Stimulated activated CD4-positive, alpha-beta T cell treated with anti-CD3 and anti-CD28 coated beads, Interleukin-1b, Interleukin-23, amount 100 ng/mL, for 48 hours (primary cell): Measurements from ENCODE around the gene KYAT1.

Experiments
- DNase-seq: peaks from one replicate; pipeline ENCODE4 v3.0.0-alpha.2; 2020

Gene KYAT1

GRCh38 chr9:128835246-128836210 lies 46.2 kb downstream of the KYAT1 start:
- DNase-seq = no peak

- DNase-seq = no peak
These were observed 48.1 kb downstream of the KYAT1 start for GRCh38 chr9:128833696-128834095.

- peak; percentile 93 for DNase-seq
These were observed 52.1 kb downstream of the KYAT1 start, which contains the start of gene SPOUT1 for GRCh38 chr9:128829477-128830251. Gene SPOUT1, minus strand, starts transcription at chr9:128829794. Its CDS starts 14 bp downstream, at chr9:128829780.

GRCh38 chr9:128828719-128829452 lies 52.9 kb downstream of the KYAT1 start:
- no peak for DNase-seq

GRCh38 chr9:128828267-128828666 lies 53.5 kb downstream of the KYAT1 start:
- no peak for DNase-seq

- no peak for DNase-seq
These were observed 55.6 kb downstream of the KYAT1 start for GRCh38 chr9:128825923-128826700.

- DNase-seq = no peak
These were observed 56.8 kb downstream of the KYAT1 start for GRCh38 chr9:128824911-128825310.

- DNase-seq = no peak
These were observed 57.8 kb downstream of the KYAT1 start for GRCh38 chr9:128823903-128824406.

GRCh38 chr9:128823362-128823902 lies 58.3 kb downstream of the KYAT1 start:
- no peak for DNase-seq

GRCh38 chr9:128822407-128823042 lies 59.2 kb downstream of the KYAT1 start:
- no peak for DNase-seq

GRCh38 chr9:128821584-128822406 lies 60.0 kb downstream of the KYAT1 start:
- DNase-seq = no peak

- DNase-seq = no peak
These were observed 60.8 kb downstream of the KYAT1 start for GRCh38 chr9:128820665-128821583.

- DNase-seq = no peak
These were observed 61.8 kb downstream of the KYAT1 start for GRCh38 chr9:128819716-128820664.

- DNase-seq = peak; percentile 45
These were observed 62.7 kb downstream of the KYAT1 start for GRCh38 chr9:128818839-128819715.

- peak; percentile 97 for DNase-seq
These were observed 63.5 kb downstream of the KYAT1 start, which contains the start of gene ENDOG for GRCh38 chr9:128818099-128818838. Gene ENDOG, plus strand, starts transcription at chr9:128818500. Its CDS starts 185 bp downstream, at chr9:128818685.

- DNase-seq = no peak
These were observed 70.9 kb downstream of the KYAT1 start for GRCh38 chr9:128810873-128811272.
